G401.6 (cell line): Measurements from ENCODE around the gene GPR45.
"Not testable (repeated sequence)": the region's sequence is repeated elsewhere in the genome, so short reads cannot be mapped to it uniquely, and the experiment has no call there.

ENCODE experiments used
- FAIRE-seq: peaks from 2 replicates; lab custom pipeline; 2012; peaks lifted over from hg19 to GRCh38; lab: Jason Lieb, UNC

GPR45 gene, protein sequence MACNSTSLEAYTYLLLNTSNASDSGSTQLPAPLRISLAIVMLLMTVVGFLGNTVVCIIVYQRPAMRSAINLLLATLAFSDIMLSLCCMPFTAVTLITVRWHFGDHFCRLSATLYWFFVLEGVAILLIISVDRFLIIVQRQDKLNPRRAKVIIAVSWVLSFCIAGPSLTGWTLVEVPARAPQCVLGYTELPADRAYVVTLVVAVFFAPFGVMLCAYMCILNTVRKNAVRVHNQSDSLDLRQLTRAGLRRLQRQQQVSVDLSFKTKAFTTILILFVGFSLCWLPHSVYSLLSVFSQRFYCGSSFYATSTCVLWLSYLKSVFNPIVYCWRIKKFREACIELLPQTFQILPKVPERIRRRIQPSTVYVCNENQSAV

DNA sequence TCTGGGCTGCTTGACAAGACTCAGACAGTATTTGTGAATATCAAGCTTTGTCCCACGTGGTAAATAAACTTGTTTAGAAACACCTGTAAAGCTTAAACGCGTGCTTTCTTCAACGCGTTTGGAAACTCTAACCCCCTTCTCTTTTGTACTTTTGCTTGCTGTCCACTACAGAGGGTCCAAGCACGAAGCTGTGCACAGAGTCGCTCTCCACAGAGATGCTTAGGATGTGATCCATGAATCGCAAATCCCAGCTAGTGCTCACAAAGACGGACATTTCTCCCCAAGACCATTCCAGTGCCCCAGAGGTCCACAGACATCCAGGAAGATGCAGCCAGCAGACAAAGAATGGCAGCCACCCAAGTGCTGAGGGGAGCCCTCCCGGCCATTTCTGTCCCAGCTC is at the start of gene GPR45:
Gene GPR45 (plus strand): TSS at position 301 of the 400 bp plus-strand sequence. CDS start 116 bp downstream, outside the sequence.
- FAIRE-seq, result no peak

GRCh38 chr2:105194022-105194675 is 47.4 kb upstream of the GPR45 start:
- FAIRE-seq, result no peak

GRCh38 chr2:105196651-105197050 is 44.9 kb upstream of the GPR45 start:
- no peak for FAIRE-seq

DNA sequence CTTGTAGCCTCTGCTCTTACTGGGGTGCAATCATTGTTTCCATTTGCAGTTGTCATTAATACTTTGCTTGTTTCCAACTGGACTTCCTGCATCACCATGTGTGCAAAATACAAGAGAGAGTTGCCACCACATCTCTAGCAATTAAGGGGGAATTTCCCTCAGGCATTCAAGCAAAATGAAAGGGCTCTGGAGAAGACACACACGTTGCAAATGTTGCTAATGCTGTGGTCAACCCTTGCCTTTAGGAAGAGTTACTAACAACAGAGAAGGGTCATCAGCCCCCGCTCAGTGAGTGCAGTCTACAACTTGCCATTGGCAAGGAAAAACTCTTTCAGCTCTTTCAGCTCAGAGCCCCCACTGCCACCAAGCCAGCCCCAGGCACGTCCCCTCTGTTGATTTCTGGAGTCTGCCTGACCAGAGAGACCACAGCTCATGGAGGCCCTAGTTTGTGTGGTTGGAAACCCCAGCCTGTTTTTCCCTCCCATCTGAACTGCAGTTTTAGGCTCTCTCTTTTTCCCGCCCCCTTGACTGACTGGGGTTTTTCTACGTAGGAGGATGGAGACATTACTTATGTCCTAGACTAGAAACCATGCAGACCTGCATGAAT is 25.9 kb upstream of the GPR45 start:
- FAIRE-seq, result no peak

DNA sequence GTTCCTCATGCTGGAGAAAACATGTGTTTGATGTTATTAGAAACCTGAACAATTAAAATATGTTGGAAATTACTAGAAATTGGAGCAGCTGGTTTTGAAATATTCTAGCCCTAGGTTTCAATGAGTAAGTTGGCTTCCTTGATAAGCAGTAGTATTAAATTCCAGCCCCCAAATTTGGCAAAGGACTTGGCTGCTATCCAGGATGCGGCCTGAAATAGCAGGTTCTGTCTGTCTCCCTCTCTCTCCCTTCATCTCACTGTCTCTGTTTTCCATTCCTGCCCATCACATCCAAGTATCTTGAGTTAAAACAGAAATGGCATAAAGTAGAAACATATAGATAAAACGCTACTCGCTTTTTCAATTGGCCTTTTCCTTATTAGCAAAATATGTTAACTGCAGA is 20.9 kb upstream of the GPR45 start:
- no peak for FAIRE-seq

- no peak for FAIRE-seq
Observed at GRCh38 chr2:105224444-105224843, 17.1 kb upstream of the GPR45 start.

GRCh38 chr2:105231232-105231619 is 10.3 kb upstream of the GPR45 start:
- no peak for FAIRE-seq

DNA sequence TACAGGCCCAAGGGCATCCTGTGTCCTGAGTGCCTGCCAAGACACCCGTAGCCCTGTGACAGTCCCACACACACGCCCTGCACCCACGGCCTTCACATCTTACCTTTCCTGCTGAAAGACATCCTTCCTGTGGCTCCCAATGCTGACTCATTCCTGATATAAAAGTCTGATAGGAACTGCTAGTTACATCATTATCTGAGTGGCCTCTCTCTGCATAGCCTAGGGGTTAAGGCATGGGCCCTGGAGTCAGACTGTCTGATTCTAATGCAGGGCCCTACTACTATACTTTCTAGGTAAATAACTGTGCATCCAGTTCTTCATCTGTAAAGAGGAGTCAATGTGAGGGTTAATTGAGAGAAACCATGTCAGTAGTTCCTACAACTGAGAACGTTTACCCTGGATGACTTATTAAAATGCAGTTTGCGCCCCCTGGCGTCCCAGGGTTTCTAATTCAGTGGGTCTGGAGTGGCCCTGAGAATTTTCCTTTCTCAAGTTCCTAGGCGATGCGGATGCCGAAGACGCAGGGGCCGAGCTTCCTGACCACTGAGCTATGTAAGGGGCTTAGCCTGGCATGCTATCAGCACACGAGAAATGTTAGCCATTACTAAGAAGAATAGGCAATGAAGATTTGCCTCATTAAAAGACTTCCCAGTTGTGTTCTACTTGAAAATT is 6.0 kb upstream of the GPR45 start:
- peak; percentile 25 for FAIRE-seq

DNA sequence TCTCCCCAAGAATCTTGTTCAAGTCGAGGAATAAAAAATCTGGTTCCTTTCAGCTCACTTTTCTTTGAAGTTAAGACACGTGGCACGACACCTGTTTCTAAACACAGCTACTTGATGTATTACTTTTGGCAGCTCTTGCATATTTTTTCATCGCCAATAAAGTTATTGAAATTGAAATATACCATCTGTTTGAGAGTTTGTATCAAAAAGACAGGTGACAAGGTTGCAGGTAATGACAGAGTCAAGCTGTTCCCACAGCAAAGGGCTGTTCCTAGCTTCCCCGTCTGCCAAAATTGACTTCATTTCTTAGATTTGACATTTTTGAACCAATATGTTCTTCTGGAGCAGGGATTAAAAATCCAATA is 5.5 kb upstream of the GPR45 start:
- no peak for FAIRE-seq

DNA sequence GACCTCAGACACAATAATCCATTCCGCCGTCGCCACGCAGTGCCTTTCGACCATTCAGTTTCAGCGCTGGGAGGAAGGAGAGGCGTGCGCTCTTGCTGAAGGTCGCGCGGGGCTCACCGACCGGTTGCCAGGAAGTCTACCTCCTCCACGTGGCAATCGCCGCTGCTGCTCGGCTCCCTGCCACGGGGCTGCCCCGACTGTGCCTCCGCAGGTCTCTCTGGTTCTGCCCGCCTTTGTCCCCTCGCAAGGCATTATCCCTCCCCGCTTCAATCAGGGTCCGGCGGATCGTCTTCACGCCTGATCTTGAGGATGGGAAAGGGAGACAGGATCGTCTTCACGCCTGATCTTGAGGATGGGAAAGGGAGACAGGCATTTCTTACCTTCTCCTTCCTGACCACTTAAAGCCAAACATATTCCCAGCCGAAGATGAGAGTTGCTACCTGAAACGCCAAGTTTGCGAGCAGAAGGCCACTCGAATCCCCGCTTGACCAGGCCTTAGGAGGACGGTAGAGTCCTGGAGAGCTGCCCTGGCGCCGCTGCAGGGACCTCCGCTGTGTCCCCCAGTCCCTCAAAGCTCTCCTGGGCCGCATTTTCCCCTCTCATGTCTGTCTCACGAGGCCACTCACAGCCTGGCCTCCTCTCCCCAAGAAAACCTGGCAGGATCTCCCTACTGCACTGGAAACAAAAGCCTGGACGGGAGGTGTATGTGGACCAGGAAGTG is 4.3 kb upstream of the GPR45 start:
- FAIRE-seq, result no peak

GRCh38 chr2:105238664-105239240 is 2.8 kb upstream of the GPR45 start:
- no peak for FAIRE-seq

- no peak for FAIRE-seq
Observed at GRCh38 chr2:105239924-105240323, 1.6 kb upstream of the GPR45 start.

DNA sequence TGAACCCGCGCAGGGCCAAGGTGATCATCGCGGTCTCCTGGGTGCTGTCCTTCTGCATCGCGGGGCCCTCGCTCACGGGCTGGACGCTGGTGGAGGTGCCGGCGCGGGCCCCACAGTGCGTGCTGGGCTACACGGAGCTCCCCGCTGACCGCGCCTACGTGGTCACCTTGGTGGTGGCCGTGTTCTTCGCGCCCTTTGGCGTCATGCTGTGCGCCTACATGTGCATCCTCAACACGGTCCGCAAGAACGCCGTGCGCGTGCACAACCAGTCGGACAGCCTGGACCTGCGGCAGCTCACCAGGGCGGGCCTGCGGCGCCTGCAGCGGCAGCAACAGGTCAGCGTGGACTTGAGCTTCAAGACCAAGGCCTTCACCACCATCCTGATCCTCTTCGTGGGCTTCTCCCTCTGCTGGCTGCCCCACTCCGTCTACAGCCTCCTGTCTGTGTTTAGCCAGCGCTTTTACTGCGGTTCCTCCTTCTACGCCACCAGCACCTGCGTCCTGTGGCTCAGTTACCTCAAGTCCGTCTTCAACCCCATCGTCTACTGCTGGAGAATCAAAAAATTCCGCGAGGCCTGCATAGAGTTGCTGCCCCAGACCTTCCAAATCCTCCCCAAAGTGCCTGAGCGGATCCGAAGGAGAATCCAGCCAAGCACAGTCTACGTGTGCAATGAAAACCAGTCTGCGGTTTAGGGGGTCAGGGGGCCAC is 897 bp downstream of the GPR45 start:
- no peak for FAIRE-seq

GRCh38 chr2:105243961-105244360 is 2.4 kb downstream of the GPR45 start:
- FAIRE-seq, result no peak

DNA sequence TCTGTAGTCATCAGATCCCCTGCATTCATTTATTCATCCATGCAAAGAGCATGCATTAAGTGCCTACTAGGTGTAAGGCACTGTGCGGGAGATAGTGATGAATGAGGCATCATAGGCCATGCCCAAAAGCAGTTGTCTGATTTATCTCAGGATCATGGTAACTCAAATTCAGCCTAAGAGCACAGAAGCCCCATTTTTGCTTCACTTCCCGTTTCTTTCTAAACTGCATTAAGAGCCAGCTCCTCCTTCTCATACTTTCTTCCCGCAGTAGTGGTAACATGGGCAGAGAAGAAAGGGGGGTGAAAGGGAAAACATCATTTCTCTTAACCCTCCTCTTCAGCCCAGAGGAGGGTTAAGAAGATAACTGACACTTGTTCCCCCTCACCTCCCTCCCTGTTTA is 2.9 kb downstream of the GPR45 start:
- FAIRE-seq, result no peak

DNA sequence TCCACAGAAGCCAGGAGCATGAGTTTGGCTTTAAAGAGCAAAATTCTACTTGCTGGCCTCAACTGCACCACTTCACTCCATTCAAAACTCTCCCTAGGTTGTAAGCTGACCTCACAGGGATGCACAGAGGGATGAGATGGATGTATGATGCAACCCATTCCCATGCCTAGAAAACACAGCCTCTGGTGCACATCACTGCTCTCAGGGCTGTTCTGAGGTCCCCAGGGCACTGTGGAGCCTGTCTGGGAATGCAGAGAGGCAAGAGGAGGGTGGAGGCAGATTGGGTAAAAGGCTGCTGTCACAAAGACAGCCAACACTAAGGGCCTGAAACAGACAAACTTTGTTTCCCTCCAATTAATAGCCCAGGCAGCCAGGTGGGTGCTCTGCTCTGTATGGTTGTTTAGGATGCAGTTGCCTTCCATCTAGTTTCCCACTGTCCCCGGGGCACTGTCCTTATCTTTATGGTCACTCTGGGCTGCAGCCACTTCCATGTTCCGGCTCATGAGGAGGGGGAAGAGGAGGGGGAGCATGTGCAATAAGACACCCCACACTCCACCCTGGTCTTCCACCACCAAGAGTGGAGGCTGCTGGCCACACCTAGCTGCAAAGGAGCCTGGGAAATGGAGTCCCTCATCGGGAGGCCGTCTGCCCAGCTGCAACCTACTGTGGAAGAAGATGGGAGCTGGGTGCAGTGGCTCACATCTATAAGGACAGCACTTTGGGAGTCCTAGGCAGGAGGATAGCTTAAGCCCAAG is 7.0 kb downstream of the GPR45 start:
- FAIRE-seq, result no peak

GRCh38 chr2:105249181-105249580 is 7.6 kb downstream of the GPR45 start:
- no peak for FAIRE-seq

- no peak for FAIRE-seq
Observed at GRCh38 chr2:105249891-105250290, 8.3 kb downstream of the GPR45 start.

- FAIRE-seq, result not testable (repeated sequence)
Observed at GRCh38 chr2:105251016-105251648, 9.6 kb downstream of the GPR45 start.

DNA sequence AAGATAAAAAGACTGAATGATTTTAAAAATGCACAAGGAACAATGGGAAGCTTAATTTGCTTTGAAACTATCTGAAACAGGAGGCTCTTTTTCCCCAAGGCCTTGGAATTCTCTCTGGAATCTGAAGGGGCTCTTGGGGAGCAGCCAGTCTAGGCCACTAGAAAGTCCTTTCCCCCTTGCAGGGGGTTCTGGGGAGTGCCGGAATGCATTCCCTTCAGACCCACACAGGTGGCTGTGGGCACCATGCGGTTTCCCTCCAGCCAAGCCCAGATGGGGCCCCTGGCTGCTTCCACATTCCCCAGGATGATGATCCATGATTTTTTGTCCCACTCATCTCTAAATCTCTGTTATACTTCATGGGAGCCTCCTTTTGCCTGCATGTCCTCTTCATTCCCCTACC is 10.7 kb downstream of the GPR45 start:
- no peak for FAIRE-seq
